ENCODE measurements around the gene NSRP1.

DNA sequence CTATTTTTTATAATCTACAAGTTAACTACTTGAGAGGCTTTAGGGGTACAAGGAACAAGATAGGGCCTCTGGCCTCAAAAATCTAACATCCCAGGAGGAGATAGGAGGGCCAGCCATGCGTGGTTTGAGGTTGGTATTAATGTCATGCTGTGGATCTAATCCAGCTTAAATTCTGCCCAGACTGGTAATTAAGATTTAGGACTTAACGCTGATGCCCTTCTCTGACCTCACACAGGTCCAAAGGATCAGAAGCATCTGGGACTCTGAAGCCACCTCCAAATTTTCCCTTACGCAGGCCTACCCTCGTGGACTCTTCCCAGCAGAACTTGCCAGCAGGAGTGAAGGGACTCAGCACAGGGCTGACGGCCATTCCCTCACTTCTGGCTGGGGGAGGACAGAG is 103.8 kb downstream of the NSRP1 start:
- TF ChIP-seq POLR2A (IDR thresholded peaks at IDR 0.05), result no peak
- TF ChIP-seq, protein P1, sequence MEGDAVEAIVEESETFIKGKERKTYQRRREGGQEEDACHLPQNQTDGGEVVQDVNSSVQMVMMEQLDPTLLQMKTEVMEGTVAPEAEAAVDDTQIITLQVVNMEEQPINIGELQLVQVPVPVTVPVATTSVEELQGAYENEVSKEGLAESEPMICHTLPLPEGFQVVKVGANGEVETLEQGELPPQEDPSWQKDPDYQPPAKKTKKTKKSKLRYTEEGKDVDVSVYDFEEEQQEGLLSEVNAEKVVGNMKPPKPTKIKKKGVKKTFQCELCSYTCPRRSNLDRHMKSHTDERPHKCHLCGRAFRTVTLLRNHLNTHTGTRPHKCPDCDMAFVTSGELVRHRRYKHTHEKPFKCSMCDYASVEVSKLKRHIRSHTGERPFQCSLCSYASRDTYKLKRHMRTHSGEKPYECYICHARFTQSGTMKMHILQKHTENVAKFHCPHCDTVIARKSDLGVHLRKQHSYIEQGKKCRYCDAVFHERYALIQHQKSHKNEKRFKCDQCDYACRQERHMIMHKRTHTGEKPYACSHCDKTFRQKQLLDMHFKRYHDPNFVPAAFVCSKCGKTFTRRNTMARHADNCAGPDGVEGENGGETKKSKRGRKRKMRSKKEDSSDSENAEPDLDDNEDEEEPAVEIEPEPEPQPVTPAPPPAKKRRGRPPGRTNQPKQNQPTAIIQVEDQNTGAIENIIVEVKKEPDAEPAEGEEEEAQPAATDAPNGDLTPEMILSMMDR (IDR thresholded peaks at IDR 0.05), result no peak
